Type B pancreatic cell (in vitro differentiated cells): ENCODE results near the gene CEP63. TPM values are rescaled to one million over a fixed set of nuclear protein-coding genes. Genes with fewer than 3 reads are reported as not detected.

Source experiments
- DNase-seq: peaks from one replicate; pipeline ENCODE4 v3.0.0; 2021; ENCODE audit warnings: mixed read lengths; ENCODE audit not compliant: unreplicated experiment; ENCODE audit errors: extremely low spot score
- H3K27ac Mint-ChIP-seq: 2 replicates; pipeline ENCODE4 v1.8.0; 2021; ENCODE audit warnings: mild to moderate bottlenecking, mixed read lengths
- H3K27me3 Mint-ChIP-seq: 2 replicates; pipeline ENCODE4 v1.8.0; 2021; ENCODE audit warnings: mixed read lengths
- H3K36me3 Mint-ChIP-seq: 2 replicates; pipeline ENCODE4 v1.8.0; 2021; ENCODE audit warnings: mixed read lengths
- H3K4me1 Mint-ChIP-seq: one replicate; pipeline ENCODE4 v1.8.0; 2021; ENCODE audit warnings: mixed read lengths; ENCODE audit not compliant: unreplicated experiment
- H3K4me3 Mint-ChIP-seq: 2 replicates; pipeline ENCODE4 v1.8.0; 2021; ENCODE audit warnings: mild to moderate bottlenecking, mixed read lengths
- H3K9me3 Mint-ChIP-seq: 2 replicates; pipeline ENCODE4 v1.8.0; 2021; ENCODE audit warnings: mixed read lengths
- CTCF ChIP-seq: fragments of 200-600 bp; sonication (generic); conservative IDR thresholded peaks from 2 replicates; pipeline ENCODE4 v1.5.0; 2021; ENCODE audit warnings: antibody characterized with exemption, mild to moderate bottlenecking
- total RNA-seq: library from RNA; stranded (reverse); gene quantifications from 2 replicates; pipeline ENCODE4 v1.2.1, GENCODE V29; 2021; ENCODE audit warnings: low replicate concordance

The CEP63 gene
- total RNA-seq, 1 donor from 2014 or later, result 22.8 TPM

- no peak for TF ChIP-seq CTCF
Measured at GRCh38 chr3:134468519-134468918, 17.3 kb upstream of the CEP63 start.

GRCh38 chr3:134471521-134472193 lies 14.2 kb upstream of the CEP63 start:
- DNase-seq, result no peak
- Mint-ChIP-seq H3K4me1 (no peaks in the 10 kb centered on the region), H3K36me3 (peaks cover 3% of the 10 kb centered on the region), H3K27ac (no peak overlapping the region), H3K27me3 (no peaks in the 10 kb centered on the region), H3K9me3 (no peaks in the 10 kb centered on the region), H3K4me3 (no peak overlapping the region)
- TF ChIP-seq CTCF, result no peak

More at GRCh38 chr3:134468519-134468918, 17.3 kb upstream of the CEP63 start:
- Mint-ChIP-seq H3K4me1 (peaks cover 17% of the 10 kb centered on the region), H3K27me3 (no peaks in the 10 kb centered on the region), H3K36me3 (no peaks in the 10 kb centered on the region), H3K9me3 (no peaks in the 10 kb centered on the region), H3K4me3 (no peak overlapping the region), H3K27ac (no peak overlapping the region)
- DNase-seq, result no peak

- Mint-ChIP-seq H3K9me3 (no peaks in the 10 kb centered on the region), H3K4me3 (no peak overlapping the region), H3K36me3 (peaks cover 11% of the 10 kb centered on the region), H3K27me3 (no peaks in the 10 kb centered on the region), H3K27ac (no peak overlapping the region), H3K4me1 (no peaks in the 10 kb centered on the region)
- no peak for TF ChIP-seq CTCF
- DNase-seq, result no peak
Measured at GRCh38 chr3:134472831-134473230, 13.0 kb upstream of the CEP63 start.

GRCh38 chr3:134473868-134474546 lies 11.8 kb upstream of the CEP63 start:
- no peak overlapping the region for H3K4me3 Mint-ChIP-seq
- H3K27me3 Mint-ChIP-seq, result no peaks in the 10 kb centered on the region
- H3K4me1 Mint-ChIP-seq, result no peaks in the 10 kb centered on the region
- no peaks in the 10 kb centered on the region for H3K9me3 Mint-ChIP-seq
- peaks cover 15% of the 10 kb centered on the region for H3K36me3 Mint-ChIP-seq
- TF ChIP-seq CTCF, result peak; percentile 91
- no peak overlapping the region for H3K27ac Mint-ChIP-seq
- peak; percentile 78 for DNase-seq

- no peak for TF ChIP-seq CTCF
- no peak overlapping the region for H3K27ac Mint-ChIP-seq
- peaks cover 20% of the 10 kb centered on the region for H3K36me3 Mint-ChIP-seq
- no peaks in the 10 kb centered on the region for H3K4me1 Mint-ChIP-seq
- H3K4me3 Mint-ChIP-seq, result no peak overlapping the region
- no peaks in the 10 kb centered on the region for H3K27me3 Mint-ChIP-seq
- no peaks in the 10 kb centered on the region for H3K9me3 Mint-ChIP-seq
- no peak for DNase-seq
Measured at GRCh38 chr3:134474956-134475355, 10.9 kb upstream of the CEP63 start.
